ENCODE results near the gene GRAMD1B. TPM values are rescaled to one million over a fixed set of nuclear protein-coding genes. Genes with fewer than 3 reads are reported as not detected.
A peak's percentile ranks its signal among the peaks of the same experiment; 100 is the strongest.

Gene GRAMD1B
- total RNA-seq = 1 to 10 TPM; 1.7 to 1.9 TPM

GRCh38 chr11:123429913-123430720 is at the start of gene GRAMD1B:
Gene GRAMD1B (plus strand): TSS chr11:123430269. CDS start chr11:123430793, 524 bp downstream.
- H3K27me3 ChIP-seq = no peaks in the 10 kb centered on the region
- H3K27ac ChIP-seq = peak within 1 kb of the TSS; percentile 53
- intact Hi-C loops (cut with DNase I) = no loop called here
- peak within 1 kb of the TSS; percentile 38 to 62 for H3K9ac ChIP-seq (ENCODE audit: low read depth in 2 of 2, low read length in 2 of 2)
- no peaks in the 10 kb centered on the region for H3K4me1 ChIP-seq
- H3K4me3 ChIP-seq = peak within 1 kb of the TSS; percentile 62
- DNase-seq = peak; percentile 38
- no peaks in the 10 kb centered on the region for H3K36me3 ChIP-seq
- no peak for TF ChIP-seq CTCF (IDR thresholded peaks at IDR 0.05)
- no peaks in the 10 kb centered on the region for H3K9me3 ChIP-seq

- Histone ChIP-seq H3K4me3 (no peak overlapping the region), H3K9me3 (no peaks in the 10 kb centered on the region), H3K36me3 (no peaks in the 10 kb centered on the region), H3K27ac (no peak overlapping the region), H3K4me1 (no peaks in the 10 kb centered on the region), H3K9ac (ENCODE audit: low read depth in 2 of 2, low read length in 2 of 2) (no peak overlapping the region), H3K27me3 (no peaks in the 10 kb centered on the region)
- no peak for TF ChIP-seq CTCF (IDR thresholded peaks at IDR 0.05)
- intact Hi-C loops (cut with DNase I) = no loop called here
- no peak for DNase-seq
Observed at GRCh38 chr11:123381149-123381548, 48.9 kb upstream of the GRAMD1B start.

GRCh38 chr11:123381817-123382554 is 48.1 kb upstream of the GRAMD1B start:
- H3K9ac ChIP-seq (ENCODE audit: low read depth in 2 of 2, low read length in 2 of 2) = no peak overlapping the region
- H3K36me3 ChIP-seq = no peaks in the 10 kb centered on the region
- H3K9me3 ChIP-seq = no peaks in the 10 kb centered on the region
- H3K4me3 ChIP-seq = no peak overlapping the region
- H3K27ac ChIP-seq = no peak overlapping the region
- H3K4me1 ChIP-seq = no peaks in the 10 kb centered on the region
- no peak for TF ChIP-seq CTCF (IDR thresholded peaks at IDR 0.05)
- intact Hi-C loops (cut with DNase I) = no loop called here
- H3K27me3 ChIP-seq = no peaks in the 10 kb centered on the region
- no peak for DNase-seq

GRCh38 chr11:123382555-123383074 is 47.5 kb upstream of the GRAMD1B start:
- no peaks in the 10 kb centered on the region for H3K36me3 ChIP-seq
- H3K9ac ChIP-seq (ENCODE audit: low read depth in 2 of 2, low read length in 2 of 2) = no peak overlapping the region
- DNase-seq = no peak
- H3K9me3 ChIP-seq = no peaks in the 10 kb centered on the region
- TF ChIP-seq CTCF (IDR thresholded peaks at IDR 0.05) = no peak
- intact Hi-C loops (cut with DNase I) = no loop called here
- H3K4me3 ChIP-seq = no peak overlapping the region
- H3K27ac ChIP-seq = no peak overlapping the region
- no peaks in the 10 kb centered on the region for H3K4me1 ChIP-seq
- H3K27me3 ChIP-seq = no peaks in the 10 kb centered on the region

- intact Hi-C loops (cut with DNase I) = no loop called here
- no peak overlapping the region for H3K9ac ChIP-seq (ENCODE audit: low read depth in 2 of 2, low read length in 2 of 2)
- TF ChIP-seq CTCF (IDR thresholded peaks at IDR 0.05) = no peak
Observed at GRCh38 chr11:123384116-123384515, 46.0 kb upstream of the GRAMD1B start.

More at GRCh38 chr11:123384116-123384515, 46.0 kb upstream of the GRAMD1B start:
- DNase-seq = no peak
- H3K4me3 ChIP-seq = no peak overlapping the region
- H3K4me1 ChIP-seq = no peaks in the 10 kb centered on the region
- no peak overlapping the region for H3K27ac ChIP-seq
- no peaks in the 10 kb centered on the region for H3K9me3 ChIP-seq
- H3K36me3 ChIP-seq = no peaks in the 10 kb centered on the region
- H3K27me3 ChIP-seq = no peaks in the 10 kb centered on the region
